ENCODE data around the gene DERA.
"Not testable (repeated sequence)": the region's sequence is repeated elsewhere in the genome, so short reads cannot be mapped to it uniquely, and the experiment has no call there.

DNA sequence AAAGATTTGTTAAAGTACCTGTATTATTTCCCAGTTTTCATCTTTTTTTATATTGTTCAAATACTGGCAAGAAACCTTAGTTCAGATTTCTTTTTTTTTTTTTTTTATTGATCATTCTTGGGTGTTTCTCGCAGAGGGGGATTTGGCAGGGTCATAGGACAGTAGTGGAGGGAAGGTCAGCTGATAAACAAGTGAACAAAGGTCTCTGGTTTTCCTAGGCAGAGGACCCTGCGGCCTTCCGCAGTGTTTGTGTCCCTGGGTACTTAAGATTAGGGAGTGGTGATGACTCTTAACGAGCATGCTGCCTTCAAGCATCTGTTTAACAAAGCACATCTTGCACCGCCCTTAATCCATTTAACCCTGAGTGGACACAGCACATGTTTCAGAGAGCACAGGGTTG, 799 bp downstream of the DERA start:
- not testable (repeated sequence) for TF ChIP-seq CTCF (optimal IDR thresholded peaks at IDR 0.05 in 1 of 3, IDR thresholded peaks at IDR 0.05 in 1 of 3, conservative IDR thresholded peaks at IDR 0.05 in 1 of 3; ENCODE audit: extremely low read depth in 1 of 3, insufficient read depth in 2 of 3, low read length in 3 of 3); EZH2 (IDR thresholded peaks at IDR 0.05; ENCODE audit: low read length)

Data from keratinocyte (primary cell).